Measurements from ENCODE around the gene TLCD2. TPM values are rescaled to one million over a fixed set of nuclear protein-coding genes. Genes with fewer than 3 reads are reported as not detected.

The TLCD2 gene
- total and polyA plus RNA-seq, 9 of the 15 experiments (the other 6 are each of a cell fraction or from before 2014, with no cell fraction given): 0.10 to 0.89 (median 0.58) TPM

GRCh38 chr17:1714980-1715802, 5.0 kb upstream of the TLCD2 start (continued):
- TF ChIP-seq MCM5 (IDR thresholded peaks at IDR 0.05; ENCODE audit: low read depth): no peak
- TF ChIP-seq, protein P1, sequence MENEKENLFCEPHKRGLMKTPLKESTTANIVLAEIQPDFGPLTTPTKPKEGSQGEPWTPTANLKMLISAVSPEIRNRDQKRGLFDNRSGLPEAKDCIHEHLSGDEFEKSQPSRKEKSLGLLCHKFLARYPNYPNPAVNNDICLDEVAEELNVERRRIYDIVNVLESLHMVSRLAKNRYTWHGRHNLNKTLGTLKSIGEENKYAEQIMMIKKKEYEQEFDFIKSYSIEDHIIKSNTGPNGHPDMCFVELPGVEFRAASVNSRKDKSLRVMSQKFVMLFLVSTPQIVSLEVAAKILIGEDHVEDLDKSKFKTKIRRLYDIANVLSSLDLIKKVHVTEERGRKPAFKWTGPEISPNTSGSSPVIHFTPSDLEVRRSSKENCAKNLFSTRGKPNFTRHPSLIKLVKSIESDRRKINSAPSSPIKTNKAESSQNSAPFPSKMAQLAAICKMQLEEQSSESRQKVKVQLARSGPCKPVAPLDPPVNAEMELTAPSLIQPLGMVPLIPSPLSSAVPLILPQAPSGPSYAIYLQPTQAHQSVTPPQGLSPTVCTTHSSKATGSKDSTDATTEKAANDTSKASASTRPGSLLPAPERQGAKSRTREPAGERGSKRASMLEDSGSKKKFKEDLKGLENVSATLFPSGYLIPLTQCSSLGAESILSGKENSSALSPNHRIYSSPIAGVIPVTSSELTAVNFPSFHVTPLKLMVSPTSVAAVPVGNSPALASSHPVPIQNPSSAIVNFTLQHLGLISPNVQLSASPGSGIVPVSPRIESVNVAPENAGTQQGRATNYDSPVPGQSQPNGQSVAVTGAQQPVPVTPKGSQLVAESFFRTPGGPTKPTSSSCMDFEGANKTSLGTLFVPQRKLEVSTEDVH (IDR thresholded peaks at IDR 0.05; ENCODE audit: low read depth, partially characterized antibody): no peak
- 0 out of 2 replicates have a peak, but pooled peaks have one; percentile 47 for TF ChIP-seq ZBTB1 (CRISPR knock-in tag; IDR thresholded peaks at IDR 0.05; ENCODE audit: borderline replicate concordance, low read depth)
- TF ChIP-seq, protein P2, sequence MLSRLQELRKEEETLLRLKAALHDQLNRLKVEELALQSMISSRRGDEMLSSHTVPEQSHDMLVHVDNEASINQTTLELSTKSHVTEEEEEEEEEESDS (CRISPR knock-in tag; IDR thresholded peaks at IDR 0.05): no peak
- TF ChIP-seq, protein P3, sequence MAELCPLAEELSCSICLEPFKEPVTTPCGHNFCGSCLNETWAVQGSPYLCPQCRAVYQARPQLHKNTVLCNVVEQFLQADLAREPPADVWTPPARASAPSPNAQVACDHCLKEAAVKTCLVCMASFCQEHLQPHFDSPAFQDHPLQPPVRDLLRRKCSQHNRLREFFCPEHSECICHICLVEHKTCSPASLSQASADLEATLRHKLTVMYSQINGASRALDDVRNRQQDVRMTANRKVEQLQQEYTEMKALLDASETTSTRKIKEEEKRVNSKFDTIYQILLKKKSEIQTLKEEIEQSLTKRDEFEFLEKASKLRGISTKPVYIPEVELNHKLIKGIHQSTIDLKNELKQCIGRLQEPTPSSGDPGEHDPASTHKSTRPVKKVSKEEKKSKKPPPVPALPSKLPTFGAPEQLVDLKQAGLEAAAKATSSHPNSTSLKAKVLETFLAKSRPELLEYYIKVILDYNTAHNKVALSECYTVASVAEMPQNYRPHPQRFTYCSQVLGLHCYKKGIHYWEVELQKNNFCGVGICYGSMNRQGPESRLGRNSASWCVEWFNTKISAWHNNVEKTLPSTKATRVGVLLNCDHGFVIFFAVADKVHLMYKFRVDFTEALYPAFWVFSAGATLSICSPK (IDR thresholded peaks at IDR 0.05; ENCODE audit: borderline replicate concordance): no peak
- no peak for TF ChIP-seq ZNF23 (CRISPR knock-in tag; IDR thresholded peaks at IDR 0.05)
- TF ChIP-seq ZNF699 (CRISPR knock-in tag; IDR thresholded peaks at IDR 0.05; ENCODE audit: insufficient replicate concordance): no peak
- TF ChIP-seq, protein P4, sequence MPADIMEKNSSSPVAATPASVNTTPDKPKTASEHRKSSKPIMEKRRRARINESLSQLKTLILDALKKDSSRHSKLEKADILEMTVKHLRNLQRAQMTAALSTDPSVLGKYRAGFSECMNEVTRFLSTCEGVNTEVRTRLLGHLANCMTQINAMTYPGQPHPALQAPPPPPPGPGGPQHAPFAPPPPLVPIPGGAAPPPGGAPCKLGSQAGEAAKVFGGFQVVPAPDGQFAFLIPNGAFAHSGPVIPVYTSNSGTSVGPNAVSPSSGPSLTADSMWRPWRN (IDR thresholded peaks at IDR 0.05; ENCODE audit: low read depth): no peak
- TF ChIP-seq, protein P5, sequence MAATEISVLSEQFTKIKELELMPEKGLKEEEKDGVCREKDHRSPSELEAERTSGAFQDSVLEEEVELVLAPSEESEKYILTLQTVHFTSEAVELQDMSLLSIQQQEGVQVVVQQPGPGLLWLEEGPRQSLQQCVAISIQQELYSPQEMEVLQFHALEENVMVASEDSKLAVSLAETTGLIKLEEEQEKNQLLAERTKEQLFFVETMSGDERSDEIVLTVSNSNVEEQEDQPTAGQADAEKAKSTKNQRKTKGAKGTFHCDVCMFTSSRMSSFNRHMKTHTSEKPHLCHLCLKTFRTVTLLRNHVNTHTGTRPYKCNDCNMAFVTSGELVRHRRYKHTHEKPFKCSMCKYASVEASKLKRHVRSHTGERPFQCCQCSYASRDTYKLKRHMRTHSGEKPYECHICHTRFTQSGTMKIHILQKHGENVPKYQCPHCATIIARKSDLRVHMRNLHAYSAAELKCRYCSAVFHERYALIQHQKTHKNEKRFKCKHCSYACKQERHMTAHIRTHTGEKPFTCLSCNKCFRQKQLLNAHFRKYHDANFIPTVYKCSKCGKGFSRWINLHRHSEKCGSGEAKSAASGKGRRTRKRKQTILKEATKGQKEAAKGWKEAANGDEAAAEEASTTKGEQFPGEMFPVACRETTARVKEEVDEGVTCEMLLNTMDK (IDR thresholded peaks at IDR 0.05; ENCODE audit: borderline replicate concordance, insufficient read depth, low read depth, low read length, poor library complexity, severe bottlenecking): no peak
- TF ChIP-seq CUX1 (CRISPR knock-in tag; IDR thresholded peaks at IDR 0.05): no peak
- TF ChIP-seq RFX1 (IDR thresholded peaks at IDR 0.05): no peak
- no peak for TF ChIP-seq PHB2 (IDR thresholded peaks at IDR 0.05; ENCODE audit: low read depth)
- TF ChIP-seq CBFB (CRISPR knock-in tag; IDR thresholded peaks at IDR 0.05): no peak
